Activated naive CD4-positive, alpha-beta T cell treated with anti-CD3 and anti-CD28 coated beads, Interleukin-2, amount 10 ng/mL, durations not matched to agents 7 days and 5 days (primary cell): ENCODE data around the gene TUBGCP3.

Source experiments
- CTCF ChIA-PET: fragments of 350-600 bp; sonication (Branson Sonifier 250); formaldehyde crosslinking; loops from one replicate; lab custom pipeline; 2021; ENCODE audit warnings: antibody characterized with exemption; lab: Charles Lee
- DNase-seq: peaks from one replicate; pipeline ENCODE4 v3.0.0-alpha.2; 2020
- H3K27ac Mint-ChIP-seq: one replicate; pipeline ENCODE4 v1.8.0; 2021; ENCODE audit warnings: mild to moderate bottlenecking, moderate library complexity, mixed read lengths
- H3K27me3 Mint-ChIP-seq: one replicate; pipeline ENCODE4 v1.8.0; 2021; ENCODE audit warnings: mild to moderate bottlenecking, mixed read lengths
- H3K36me3 Mint-ChIP-seq: one replicate; pipeline ENCODE4 v1.8.0; 2021; ENCODE audit warnings: mixed read lengths
- H3K4me1 Mint-ChIP-seq: one replicate; pipeline ENCODE4 v1.8.0; 2021; ENCODE audit warnings: mixed read lengths
- H3K4me3 Mint-ChIP-seq: one replicate; pipeline ENCODE4 v1.8.0; 2021; ENCODE audit warnings: mild to moderate bottlenecking, moderate library complexity, mixed read lengths
- H3K9me3 Mint-ChIP-seq: one replicate; pipeline ENCODE4 v1.8.0; 2021; ENCODE audit warnings: mixed read lengths

The TUBGCP3 gene

DNA sequence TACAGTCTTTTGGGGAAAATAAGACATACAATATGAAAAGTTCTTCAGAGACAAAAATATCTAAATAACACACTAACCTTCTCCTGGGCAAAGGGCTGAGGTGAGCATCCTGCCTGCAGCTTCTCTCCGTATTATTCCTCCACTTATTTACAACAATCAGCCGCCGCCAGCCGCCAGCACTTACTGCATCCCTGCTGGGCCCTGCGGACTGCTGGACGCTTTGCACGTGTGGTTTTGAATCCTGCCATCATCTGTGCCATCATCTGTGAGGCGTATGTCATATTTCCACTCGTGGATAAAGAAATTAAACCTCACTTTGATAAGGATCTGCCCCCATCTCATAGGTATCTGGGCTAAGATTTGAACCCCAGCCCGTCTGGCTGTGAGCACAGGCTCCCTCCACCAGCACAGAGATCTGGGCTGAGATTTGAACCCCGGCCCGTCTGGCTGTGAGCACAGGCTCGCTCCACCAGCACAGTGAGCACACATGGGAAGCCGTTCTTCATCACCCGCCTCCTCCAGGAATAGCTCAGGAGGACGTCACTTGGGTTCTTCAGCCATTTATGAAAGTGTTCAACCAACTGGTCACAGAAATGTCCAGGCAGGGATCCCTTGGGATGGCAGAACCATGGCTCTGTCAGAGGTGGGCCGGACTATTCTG is 35.2 kb upstream of the TUBGCP3 start:
- Mint-ChIP-seq H3K4me1 (no peaks in the 10 kb centered on the region), H3K27ac (peak overlapping the region; percentile 62), H3K4me3 (no peak overlapping the region), H3K36me3 (no peaks in the 10 kb centered on the region), H3K27me3 (peaks cover 33% of the 10 kb centered on the region), H3K9me3 (no peaks in the 10 kb centered on the region)
- CTCF ChIA-PET = no interaction called here
- no peak for DNase-seq

DNA sequence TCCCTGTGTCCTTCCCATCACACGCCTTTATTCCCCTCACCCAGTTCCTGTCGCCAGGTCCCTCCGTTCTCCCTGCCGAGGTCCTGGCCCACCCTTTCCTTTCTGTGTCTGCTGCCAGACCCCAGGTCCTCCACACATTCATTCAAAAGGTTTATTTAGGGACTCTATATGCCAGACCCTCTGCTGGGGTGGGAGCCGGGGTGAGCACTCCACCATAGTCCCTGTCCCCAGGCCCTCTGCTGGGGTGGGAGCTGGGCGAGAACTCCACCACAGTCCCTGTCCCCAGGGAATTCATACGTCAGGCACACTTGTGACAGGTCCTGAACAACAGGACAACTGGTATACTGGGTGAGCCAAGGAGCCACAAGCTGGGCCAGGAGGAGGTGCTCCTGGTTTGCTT is 34.4 kb upstream of the TUBGCP3 start:
- H3K27ac Mint-ChIP-seq = no peak overlapping the region
- no peak overlapping the region for H3K4me3 Mint-ChIP-seq
- CTCF ChIA-PET = no interaction called here
- H3K27me3 Mint-ChIP-seq = peaks cover 28% of the 10 kb centered on the region
- no peak for DNase-seq
- no peaks in the 10 kb centered on the region for H3K36me3 Mint-ChIP-seq
- H3K4me1 Mint-ChIP-seq = no peaks in the 10 kb centered on the region
- no peaks in the 10 kb centered on the region for H3K9me3 Mint-ChIP-seq

DNA sequence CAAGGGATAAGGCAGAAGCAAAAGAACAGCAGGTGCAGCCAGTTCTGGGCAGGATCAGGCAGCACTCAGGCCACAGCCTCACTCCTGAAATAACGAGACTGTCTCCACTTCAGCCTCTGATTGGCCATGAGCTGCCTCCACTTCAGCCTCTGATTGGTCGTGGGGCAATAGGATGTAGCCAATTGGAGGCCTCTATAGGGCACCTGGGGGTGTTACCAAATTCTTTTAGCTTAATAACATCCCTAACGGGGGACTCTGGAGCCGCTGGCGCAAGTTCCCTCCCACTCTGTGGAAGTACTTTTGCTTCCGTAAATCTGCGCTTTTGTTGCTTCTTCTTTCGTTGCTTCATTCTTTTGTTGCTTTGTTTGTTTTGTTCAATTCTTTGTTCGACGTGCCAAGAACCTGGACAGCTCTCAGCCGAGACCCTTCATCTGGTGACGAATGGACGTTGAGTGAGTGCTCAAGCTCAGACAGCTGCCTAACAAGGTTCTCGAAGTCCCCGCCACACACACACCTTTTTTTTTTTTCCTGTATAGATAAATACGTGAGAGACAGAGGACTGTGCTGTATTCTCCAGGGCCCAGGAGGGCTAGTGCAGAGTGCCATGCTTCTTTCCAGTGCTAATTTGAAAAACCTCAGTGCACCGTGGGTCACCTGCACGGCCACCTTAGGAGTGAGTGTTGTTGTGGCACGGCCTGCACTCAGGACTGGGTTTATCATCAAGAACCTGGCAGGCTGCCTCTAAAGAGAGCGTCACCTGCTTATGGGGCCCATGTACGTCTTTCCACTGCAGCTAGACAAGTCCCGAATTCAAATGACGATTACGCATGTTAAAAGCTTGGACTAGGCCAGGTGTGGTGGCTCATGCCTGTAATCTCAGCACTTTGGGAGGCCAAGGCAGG is 32.0 kb upstream of the TUBGCP3 start:
- Mint-ChIP-seq H3K9me3 (no peaks in the 10 kb centered on the region), H3K36me3 (no peaks in the 10 kb centered on the region), H3K27ac (peak overlapping the region; percentile 15), H3K4me3 (no peak overlapping the region), H3K27me3 (peaks cover 29% of the 10 kb centered on the region), H3K4me1 (no peaks in the 10 kb centered on the region)
- CTCF ChIA-PET = no interaction called here
- DNase-seq = no peak

DNA sequence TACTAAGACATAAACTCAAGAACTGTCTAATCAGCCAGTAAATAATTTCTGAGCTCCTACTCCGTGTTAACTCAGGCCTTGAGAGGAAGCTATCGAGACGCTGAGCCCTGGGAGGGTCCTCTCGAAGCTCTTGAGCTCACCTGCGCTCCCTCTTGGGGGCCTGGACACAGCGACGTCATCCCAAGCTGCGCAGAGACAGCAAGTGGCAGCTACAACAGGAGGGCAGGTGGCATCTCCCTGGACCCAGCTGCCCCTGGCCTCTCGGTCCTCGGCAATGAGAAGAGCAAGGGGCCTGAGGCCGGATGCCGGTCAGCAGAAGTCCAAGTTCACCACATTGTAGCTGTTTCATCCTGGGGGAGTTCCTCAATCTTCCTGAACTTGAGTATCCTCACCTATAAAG is 30.5 kb upstream of the TUBGCP3 start:
- H3K27me3 Mint-ChIP-seq = peaks cover 31% of the 10 kb centered on the region
- CTCF ChIA-PET = interaction anchor here (1.2 to 1.9 kb wide), 3 partner anchors 10 to 256 kb away, joined by 3 to 5 read pairs (median 4); no protein-coding TSS in a partner anchor
- no peaks in the 10 kb centered on the region for H3K36me3 Mint-ChIP-seq

DNA sequence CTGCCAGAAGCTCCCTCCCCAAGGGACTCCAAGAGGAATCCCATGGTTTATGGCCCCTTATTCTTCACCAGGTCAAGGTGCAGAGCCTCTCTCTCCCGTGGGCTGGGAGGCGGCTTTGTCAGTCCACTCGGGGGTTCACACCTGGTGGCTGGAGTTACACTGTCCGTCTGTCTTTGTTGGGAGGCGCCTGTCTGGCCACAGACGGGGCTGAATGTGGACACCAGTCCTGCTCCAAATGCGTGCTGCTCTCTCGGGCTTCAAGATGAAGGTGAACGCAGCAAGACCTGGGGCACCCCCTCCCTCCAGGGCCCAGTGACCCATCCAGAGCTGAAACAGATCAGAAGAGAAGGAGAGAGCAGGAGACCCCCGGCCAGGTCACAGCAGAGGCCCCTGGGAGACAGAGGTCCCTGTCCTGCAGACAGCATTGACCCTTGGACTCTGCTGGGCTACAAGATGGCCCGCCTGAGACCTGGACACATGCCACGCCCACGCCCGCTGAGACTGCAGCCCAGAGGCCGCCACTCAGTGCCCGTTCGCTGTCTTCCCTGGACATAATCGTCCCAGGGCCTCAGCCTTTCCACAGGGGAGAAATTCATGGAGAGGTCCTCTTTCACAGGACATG is 29.9 kb upstream of the TUBGCP3 start:
- no peak for DNase-seq
- CTCF ChIA-PET = interaction anchor here (0.6 to 1.9 kb wide), 4 partner anchors 11 to 257 kb away, joined by 3 to 5 read pairs (median 4); no protein-coding TSS in a partner anchor
- H3K27me3 Mint-ChIP-seq = peaks cover 26% of the 10 kb centered on the region
- H3K4me3 Mint-ChIP-seq = no peak overlapping the region
- no peak overlapping the region for H3K27ac Mint-ChIP-seq
- H3K36me3 Mint-ChIP-seq = no peaks in the 10 kb centered on the region
- H3K9me3 Mint-ChIP-seq = no peaks in the 10 kb centered on the region
- H3K4me1 Mint-ChIP-seq = no peaks in the 10 kb centered on the region

More for the DNA sequence above, 30.5 kb upstream of the TUBGCP3 start:
- Mint-ChIP-seq H3K27ac (no peak overlapping the region), H3K9me3 (no peaks in the 10 kb centered on the region), H3K4me3 (no peak overlapping the region), H3K4me1 (no peaks in the 10 kb centered on the region)
- no peak for DNase-seq

DNA sequence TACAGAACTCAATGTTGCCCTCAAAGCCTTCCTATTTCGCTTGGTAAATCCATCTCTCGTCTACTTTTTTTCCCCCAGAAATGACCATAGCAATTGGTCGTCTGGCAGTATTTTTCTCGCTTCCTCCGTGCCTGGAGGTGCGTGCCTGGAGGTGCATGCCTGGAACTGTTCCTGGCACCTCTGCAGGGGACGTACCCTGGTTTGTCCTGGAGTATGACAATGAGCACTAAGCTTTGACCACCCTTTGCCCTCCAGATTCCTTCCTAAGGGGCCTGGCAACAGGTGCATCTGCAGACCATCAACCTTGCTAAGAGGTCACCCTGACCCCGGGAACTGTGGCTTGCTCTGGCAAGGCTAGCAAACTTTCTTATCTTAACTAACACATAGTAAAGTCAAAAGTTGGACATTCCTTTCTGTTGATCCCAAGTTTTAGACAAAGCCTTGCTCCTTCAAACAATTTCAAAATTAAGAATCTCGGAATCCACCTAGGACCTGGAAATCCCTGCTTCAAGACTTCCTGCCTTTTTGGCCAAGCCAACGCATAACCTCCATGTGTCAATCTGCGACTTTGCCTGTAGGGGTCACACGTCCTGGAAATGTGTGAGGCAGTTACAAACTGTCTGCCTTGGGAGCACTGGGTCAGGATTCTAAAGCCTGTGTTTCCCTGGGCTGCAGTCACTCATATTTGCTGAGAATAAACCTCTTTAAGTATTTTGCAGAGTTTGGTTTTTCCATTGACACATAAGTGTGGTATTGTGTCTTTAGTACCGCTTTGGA is 28.8 kb upstream of the TUBGCP3 start:
- no peaks in the 10 kb centered on the region for H3K9me3 Mint-ChIP-seq
- CTCF ChIA-PET = interaction anchor here (1.2 to 2.0 kb wide), 3 partner anchors 10 to 258 kb away, joined by 3 to 8 read pairs (median 5); no protein-coding TSS in a partner anchor
- peaks cover 28% of the 10 kb centered on the region for H3K27me3 Mint-ChIP-seq
- H3K4me1 Mint-ChIP-seq = no peaks in the 10 kb centered on the region
- no peak overlapping the region for H3K27ac Mint-ChIP-seq
- peak; percentile 46 for DNase-seq
- no peak overlapping the region for H3K4me3 Mint-ChIP-seq
- H3K36me3 Mint-ChIP-seq = no peaks in the 10 kb centered on the region

DNA sequence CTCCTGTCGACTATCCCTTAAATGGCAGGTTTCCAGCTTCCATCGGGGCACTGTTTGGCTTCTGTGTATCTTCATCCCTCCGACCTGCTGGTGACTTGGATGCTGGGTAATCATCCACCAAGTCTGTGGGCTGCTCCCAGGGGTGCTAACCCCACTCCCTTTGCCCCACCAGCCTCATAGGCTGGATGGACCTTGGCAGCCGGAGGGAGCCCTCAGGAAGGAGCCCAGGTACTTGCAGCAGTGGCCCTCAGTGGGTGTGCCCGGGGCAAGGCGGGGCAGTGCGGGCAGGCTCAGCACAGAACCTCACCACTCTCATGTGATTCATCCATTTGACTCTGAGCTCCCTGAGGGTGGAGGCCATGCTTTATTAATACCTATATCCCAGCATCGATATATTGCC is 27.4 kb upstream of the TUBGCP3 start:
- no peak overlapping the region for H3K27ac Mint-ChIP-seq
- no peaks in the 10 kb centered on the region for H3K4me1 Mint-ChIP-seq
- no peak overlapping the region for H3K4me3 Mint-ChIP-seq
- no peaks in the 10 kb centered on the region for H3K36me3 Mint-ChIP-seq
- H3K27me3 Mint-ChIP-seq = peaks cover 28% of the 10 kb centered on the region
- no peak for DNase-seq
- H3K9me3 Mint-ChIP-seq = no peaks in the 10 kb centered on the region
- CTCF ChIA-PET = interaction anchor here (1.2 to 2.0 kb wide), 3 partner anchors 9 to 259 kb away, joined by 3 to 8 read pairs (median 3); no protein-coding TSS in a partner anchor

DNA sequence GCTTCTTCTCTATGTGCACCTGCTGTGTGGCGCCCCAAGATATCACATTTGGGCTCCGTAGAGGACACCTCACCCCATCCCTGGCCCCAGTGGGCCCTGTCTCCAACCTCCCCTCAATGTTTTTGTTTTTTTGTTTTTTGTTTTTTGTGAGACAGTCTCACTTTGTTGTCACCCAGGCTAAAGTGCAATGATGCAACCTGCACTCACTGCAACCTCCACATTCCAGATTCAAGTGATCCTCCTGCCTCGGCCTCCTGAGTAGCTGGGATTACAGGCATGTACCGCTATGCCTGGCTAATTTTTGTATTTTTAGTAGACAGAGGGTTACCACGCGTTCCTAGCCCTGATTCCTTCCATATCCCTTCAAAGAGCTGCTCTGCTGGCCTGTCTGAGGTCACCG is 26.9 kb upstream of the TUBGCP3 start:
- H3K4me3 Mint-ChIP-seq = no peak overlapping the region
- H3K27me3 Mint-ChIP-seq = peaks cover 28% of the 10 kb centered on the region
- H3K27ac Mint-ChIP-seq = no peak overlapping the region
- DNase-seq = no peak
- H3K36me3 Mint-ChIP-seq = no peaks in the 10 kb centered on the region
- CTCF ChIA-PET = interaction anchor here (1.2 to 2.0 kb wide), 2 partner anchors 9 to 10 kb away, joined by 3 to 8 read pairs; no protein-coding TSS in a partner anchor
- no peaks in the 10 kb centered on the region for H3K9me3 Mint-ChIP-seq
- no peaks in the 10 kb centered on the region for H3K4me1 Mint-ChIP-seq

DNA sequence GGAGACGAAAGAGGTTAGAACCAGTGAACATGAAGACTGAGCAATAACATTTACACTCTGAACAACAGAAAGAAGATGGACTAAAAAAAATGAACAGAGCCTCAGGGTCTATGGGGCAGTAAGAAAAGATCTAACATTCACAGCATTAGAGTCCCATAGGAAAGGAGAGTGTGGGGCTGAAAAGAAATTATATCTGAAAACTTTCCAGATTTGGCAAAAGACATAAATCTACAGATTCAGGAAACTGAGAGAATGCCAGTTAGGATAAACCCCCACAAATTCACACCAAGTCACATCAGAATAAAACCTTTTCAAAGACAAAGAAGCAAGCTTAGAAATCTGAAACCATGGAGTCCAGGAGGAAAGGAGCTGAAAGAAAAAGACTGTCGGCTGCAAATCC is 20.3 kb upstream of the TUBGCP3 start:
- H3K4me1 Mint-ChIP-seq = peaks cover 11% of the 10 kb centered on the region
- H3K36me3 Mint-ChIP-seq = no peaks in the 10 kb centered on the region
- no peak for DNase-seq
- CTCF ChIA-PET = interaction anchor here (0.6 to 2.5 kb wide), 2 partner anchors 164 to 816 kb away, joined by 5 to 8 read pairs; no protein-coding TSS in a partner anchor
- no peak overlapping the region for H3K27ac Mint-ChIP-seq
- no peak overlapping the region for H3K4me3 Mint-ChIP-seq
- H3K27me3 Mint-ChIP-seq = peaks cover 54% of the 10 kb centered on the region
- H3K9me3 Mint-ChIP-seq = no peaks in the 10 kb centered on the region

DNA sequence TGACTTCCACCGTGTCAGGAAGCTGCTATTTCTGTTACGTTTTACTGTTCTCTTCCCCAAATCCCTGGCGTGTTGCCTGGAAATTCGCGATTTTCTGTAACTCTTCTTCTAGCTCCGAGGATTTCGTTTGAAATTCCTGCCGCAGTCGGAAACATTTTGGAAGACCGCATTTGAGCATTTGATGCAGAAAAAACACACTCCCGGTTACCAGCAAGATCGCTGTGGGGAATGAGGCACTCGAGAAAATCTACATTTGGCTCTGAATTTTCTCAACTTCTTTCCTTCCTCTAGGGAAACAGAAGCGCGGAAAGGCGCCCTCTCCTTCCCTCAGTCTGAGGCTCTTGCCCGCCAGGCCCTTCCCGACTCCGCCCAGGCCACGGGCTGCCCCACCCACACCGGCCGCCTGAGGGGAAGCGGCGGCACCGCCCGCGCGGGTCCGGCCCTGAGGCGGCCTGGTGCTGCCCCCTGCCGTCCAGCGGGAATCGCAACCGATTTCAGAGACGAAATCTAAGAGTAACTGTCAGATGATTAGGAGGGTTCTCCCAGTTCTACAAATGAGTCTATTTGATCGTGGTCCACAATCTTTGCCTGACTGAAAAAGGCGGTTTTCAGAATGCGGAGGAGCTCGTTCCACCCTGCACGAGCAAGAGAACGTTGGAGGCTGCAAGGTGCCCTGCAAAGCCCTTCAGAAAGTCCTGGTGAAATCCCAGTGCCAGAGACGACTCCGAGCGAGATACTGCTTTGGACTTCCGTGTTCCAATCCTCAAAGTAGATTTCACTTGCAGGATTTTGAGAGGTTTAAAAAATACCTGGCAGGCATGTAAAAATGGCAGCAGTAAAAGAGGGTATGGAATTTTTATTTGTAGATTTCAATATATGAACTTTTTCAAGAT is 18.4 kb upstream of the TUBGCP3 start:
- Mint-ChIP-seq H3K27ac (no peak overlapping the region), H3K36me3 (no peaks in the 10 kb centered on the region), H3K9me3 (no peaks in the 10 kb centered on the region), H3K4me1 (peaks cover 11% of the 10 kb centered on the region), H3K27me3 (peaks cover 54% of the 10 kb centered on the region), H3K4me3 (peak overlapping the region; percentile 75)
- DNase-seq = peak; percentile 90
- CTCF ChIA-PET = interaction anchor here (0.8 to 2.7 kb wide), 10 partner anchors 9 to 315 kb away, joined by 3 to 8 read pairs (median 5); partner anchors contain the start of gene TUBGCP3

DNA sequence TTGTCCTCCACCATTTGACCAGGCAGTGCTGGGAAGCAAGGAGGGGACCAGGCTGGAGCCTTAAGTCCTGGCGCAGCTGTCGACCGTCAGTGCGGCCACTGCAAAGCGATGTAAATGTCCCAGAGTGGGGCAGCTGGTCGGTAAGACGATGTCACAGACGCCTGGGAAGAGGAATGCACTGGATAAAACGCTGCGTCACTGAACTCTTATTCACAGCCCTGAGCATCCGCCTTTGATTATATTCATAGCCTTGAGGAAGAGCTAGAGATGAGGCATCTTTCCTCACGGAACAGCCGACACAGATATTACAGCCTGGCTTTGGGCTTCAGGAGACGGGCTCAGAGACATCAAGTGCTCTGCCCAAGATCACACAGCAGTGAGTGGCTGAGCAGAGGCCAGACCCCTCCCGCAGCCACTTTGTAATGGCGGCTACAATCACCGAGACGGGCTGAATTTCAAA is 17.6 kb upstream of the TUBGCP3 start:
- Mint-ChIP-seq H3K27me3 (peaks cover 56% of the 10 kb centered on the region), H3K36me3 (no peaks in the 10 kb centered on the region)

DNA sequence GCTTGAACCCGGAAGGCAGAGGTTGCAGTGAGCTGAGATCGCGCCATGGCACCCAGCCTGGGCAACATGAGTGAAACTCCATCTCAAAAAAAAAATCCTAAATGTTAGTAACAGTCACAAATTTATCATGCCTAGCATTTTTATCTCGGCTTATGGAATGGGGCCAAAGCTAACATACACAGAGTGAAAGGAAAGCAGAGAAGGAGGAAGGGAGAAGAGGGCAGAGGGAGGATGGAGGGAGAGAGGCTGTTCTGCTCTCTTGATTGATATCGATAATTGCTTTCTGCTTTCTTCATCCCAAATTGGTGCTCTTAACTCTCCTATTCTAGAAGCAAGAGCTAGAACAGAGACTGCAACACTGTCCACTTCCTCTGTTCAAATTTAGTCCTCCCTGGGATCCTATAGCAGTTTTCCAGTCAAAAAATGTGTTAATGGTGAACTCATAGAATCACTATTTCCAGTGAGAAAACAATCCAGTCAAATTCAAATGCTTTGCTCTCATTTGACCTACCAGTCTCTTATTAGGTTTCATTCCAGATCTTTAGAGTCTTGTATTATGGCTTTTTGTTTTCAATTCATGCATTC is 15.8 kb upstream of the TUBGCP3 start:
- Mint-ChIP-seq H3K4me3 (no peak overlapping the region), H3K27ac (no peak overlapping the region), H3K4me1 (peaks cover 11% of the 10 kb centered on the region), H3K36me3 (no peaks in the 10 kb centered on the region), H3K9me3 (no peaks in the 10 kb centered on the region), H3K27me3 (peaks cover 52% of the 10 kb centered on the region)
- DNase-seq = no peak
- CTCF ChIA-PET = interaction anchor here (0.7 to 1.5 kb wide), 2 partner anchors 12 to 1536 kb away, joined by 3 to 4 read pairs; no protein-coding TSS in a partner anchor

More for the DNA sequence above, 17.6 kb upstream of the TUBGCP3 start:
- DNase-seq = no peak
- peak overlapping the region; percentile 75 for H3K4me3 Mint-ChIP-seq
- no peak overlapping the region for H3K27ac Mint-ChIP-seq
- no peaks in the 10 kb centered on the region for H3K9me3 Mint-ChIP-seq
- CTCF ChIA-PET = interaction anchor here (0.8 to 2.7 kb wide), 8 partner anchors 10 to 316 kb away, joined by 3 to 8 read pairs (median 5); partner anchors contain the start of gene TUBGCP3
- H3K4me1 Mint-ChIP-seq = peaks cover 11% of the 10 kb centered on the region
